ENCODE results near the gene RAB3GAP2.

GRCh38 chr1:220157738-220158137 is 114.5 kb downstream of the RAB3GAP2 start:
- TF ChIP-seq CTCF (IDR thresholded peaks at IDR 0.05) (no peak), POLR2A (IDR thresholded peaks at IDR 0.05) (no peak), EP300 (IDR thresholded peaks at IDR 0.05) (no peak)

Measured in ovary (tissue), 3 donors.